Right lobe of liver (tissue), 4 donors: ENCODE measurements around the gene MAGEF1.

Experiments
- POLR2A ChIP-seq: fragments of 450-650 bp; IDR thresholded peaks from one replicate; pipeline ENCODE4 v1.6.1; 2017; ENCODE audit warnings: antibody characterized with exemption, mild to moderate bottlenecking
- TF ChIP-seq, protein P1 (sequence below), 4 donors: fragments of 200-600 bp in 3 of 4; fragments of 450-650 bp in 1 of 4; IDR thresholded peaks; one replicate each; pipeline versions ENCODE4 v1.5.1 to v1.8.0; 2016 to 2022; ENCODE audit warnings: antibody characterized with exemption in 4 of 4, mild to moderate bottlenecking in 2 of 4
- donor health status: DM: no; HTN: no; CAD: no.
- donor health status: DM: no; HTN: no; CAD: no.
- donor health status: DM: no; HTN: yes; CAD: no.

DNA sequence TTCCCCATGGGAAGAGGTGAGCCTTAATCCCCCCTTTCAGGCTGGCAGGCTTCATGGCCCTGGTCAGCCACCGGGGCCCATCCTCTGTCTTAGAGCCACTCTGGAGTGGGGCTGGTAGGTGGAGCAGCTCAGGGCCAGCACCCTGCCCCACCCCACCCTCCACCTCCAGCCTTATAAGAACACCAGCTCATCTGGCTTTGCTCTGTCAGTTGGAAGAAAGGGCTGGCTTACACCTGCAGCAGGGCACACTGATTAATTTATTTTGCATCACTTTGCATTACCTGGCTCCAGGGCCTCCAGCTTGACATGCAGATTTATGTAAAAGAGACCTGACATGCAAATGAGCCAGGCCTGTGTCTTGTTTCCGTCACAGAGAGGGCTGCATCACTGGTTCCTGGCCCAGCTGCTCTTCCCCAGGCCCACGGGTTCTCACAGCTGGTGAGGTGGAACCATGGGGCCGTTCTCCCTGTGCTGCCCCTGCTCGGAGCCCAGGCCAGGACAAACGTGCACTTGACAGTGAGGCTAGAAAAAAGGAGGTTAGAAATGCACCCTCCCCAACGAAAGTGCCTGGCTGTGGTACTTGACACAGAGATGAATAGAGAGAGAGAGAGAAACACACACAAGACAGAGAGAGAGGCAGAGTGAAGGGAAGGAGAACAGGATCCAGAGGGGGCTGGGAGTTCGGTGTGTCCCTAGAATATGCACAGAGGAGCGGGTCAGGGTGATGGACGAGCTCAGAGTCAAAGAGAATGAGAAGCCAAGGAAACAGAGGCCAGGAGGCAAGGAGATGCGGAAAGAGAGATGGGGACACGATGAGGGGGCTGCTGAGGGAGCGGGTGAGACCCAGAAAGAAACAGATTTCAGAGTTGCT, 44.5 kb upstream of the MAGEF1 start:
- no peak for TF ChIP-seq POLR2A
- TF ChIP-seq, protein P1, sequence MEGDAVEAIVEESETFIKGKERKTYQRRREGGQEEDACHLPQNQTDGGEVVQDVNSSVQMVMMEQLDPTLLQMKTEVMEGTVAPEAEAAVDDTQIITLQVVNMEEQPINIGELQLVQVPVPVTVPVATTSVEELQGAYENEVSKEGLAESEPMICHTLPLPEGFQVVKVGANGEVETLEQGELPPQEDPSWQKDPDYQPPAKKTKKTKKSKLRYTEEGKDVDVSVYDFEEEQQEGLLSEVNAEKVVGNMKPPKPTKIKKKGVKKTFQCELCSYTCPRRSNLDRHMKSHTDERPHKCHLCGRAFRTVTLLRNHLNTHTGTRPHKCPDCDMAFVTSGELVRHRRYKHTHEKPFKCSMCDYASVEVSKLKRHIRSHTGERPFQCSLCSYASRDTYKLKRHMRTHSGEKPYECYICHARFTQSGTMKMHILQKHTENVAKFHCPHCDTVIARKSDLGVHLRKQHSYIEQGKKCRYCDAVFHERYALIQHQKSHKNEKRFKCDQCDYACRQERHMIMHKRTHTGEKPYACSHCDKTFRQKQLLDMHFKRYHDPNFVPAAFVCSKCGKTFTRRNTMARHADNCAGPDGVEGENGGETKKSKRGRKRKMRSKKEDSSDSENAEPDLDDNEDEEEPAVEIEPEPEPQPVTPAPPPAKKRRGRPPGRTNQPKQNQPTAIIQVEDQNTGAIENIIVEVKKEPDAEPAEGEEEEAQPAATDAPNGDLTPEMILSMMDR (IDR thresholded peaks at IDR 0.05) = no peak
